OCI-LY1 (cell line): Measurements from ENCODE around the gene TTYH1.

Experiments used
- H2AFZ ChIP-seq: fragments of 200-600 bp; sonication (generic), shearing (Covaris generic); 2 replicates; pipeline ENCODE4 v1.6.0; 2014; ENCODE audit warnings: antibody characterized with exemption, mild to moderate bottlenecking, low read length
- H3F3A ChIP-seq: fragments of 200-600 bp; sonication (generic), shearing (Covaris generic); 2 replicates; pipeline ENCODE4 v1.6.0; 2014; ENCODE audit warnings: mild to moderate bottlenecking, antibody characterized with exemption, low read length, moderate library complexity; ENCODE audit not compliant: insufficient read depth
- H3K27ac ChIP-seq: fragments of 200-600 bp; sonication (generic); 2 replicates; pipeline ENCODE4 v1.5.1; 2014; ENCODE audit warnings: low read length, mixed run types, mild to moderate bottlenecking, low read depth; ENCODE audit not compliant: poor library complexity, severe bottlenecking
- H3K27me3 ChIP-seq: fragments of 200-600 bp; sonication (generic); 2 replicates; pipeline ENCODE4 v1.6.0; 2014; ENCODE audit warnings: antibody characterized with exemption, mild to moderate bottlenecking, low read length, moderate library complexity; ENCODE audit not compliant: insufficient read depth
- H3K36me3 ChIP-seq: fragments of 200-600 bp; sonication (generic); 2 replicates; pipeline ENCODE4 v1.6.1; 2014; ENCODE audit warnings: mild to moderate bottlenecking, antibody characterized with exemption, low read length, moderate library complexity, mixed read lengths; ENCODE audit not compliant: insufficient read depth
- H3K4me1 ChIP-seq: fragments of 200-600 bp; sonication (generic); 2 replicates; pipeline ENCODE4 v1.5.1; 2014; ENCODE audit warnings: mild to moderate bottlenecking, low read length, moderate library complexity; ENCODE audit not compliant: insufficient read depth, severe bottlenecking
- H3K4me2 ChIP-seq: fragments of 200-600 bp; sonication (generic), shearing (Covaris generic); 2 replicates; pipeline ENCODE4 v1.6.1; 2014; ENCODE audit warnings: low read length
- H3K4me3 ChIP-seq: fragments of 200-600 bp; sonication (generic); 2 replicates; pipeline ENCODE4 v1.5.1; 2014; ENCODE audit warnings: low read length, low read depth, mild to moderate bottlenecking, mixed read lengths; ENCODE audit not compliant: poor library complexity, severe bottlenecking
- H3K79me2 ChIP-seq: fragments of 200-600 bp; shearing (Covaris generic); 2 replicates; pipeline ENCODE4 v1.6.1; 2016; ENCODE audit warnings: mixed run types, low read length, mixed read lengths; ENCODE audit not compliant: insufficient read depth
- H3K9ac ChIP-seq: fragments of 200-600 bp; sonication (generic), shearing (Covaris generic); 2 replicates; pipeline ENCODE4 v1.6.1; 2014; ENCODE audit warnings: mild to moderate bottlenecking, low read length, mixed read lengths
- H3K9me2 ChIP-seq: fragments of 200-600 bp; sonication (generic), shearing (Covaris generic); 2 replicates; pipeline ENCODE4 v1.6.1; 2014; ENCODE audit warnings: low read depth, mild to moderate bottlenecking, low read length, mixed read lengths
- H3K9me3 ChIP-seq: fragments of 200-600 bp; shearing (Covaris generic); 2 replicates; pipeline ENCODE4 v1.6.1; 2014; ENCODE audit warnings: low read length, mixed read lengths
- H4K20me1 ChIP-seq: fragments of 200-600 bp; sonication (generic), shearing (Covaris generic); 2 replicates; pipeline ENCODE4 v1.6.0; 2016; ENCODE audit warnings: mild to moderate bottlenecking, low read length; ENCODE audit not compliant: insufficient read depth
- CTCF ChIP-seq: fragments of 200-600 bp; sonication (generic), shearing (Covaris generic); IDR thresholded peaks from 2 replicates; pipeline ENCODE4 v1.5.1; 2017; ENCODE audit warnings: mild to moderate bottlenecking, antibody characterized with exemption, low read length, moderate library complexity, mixed read lengths
- EZH2 ChIP-seq: fragments of 200-600 bp; sonication (generic), shearing (Covaris generic); IDR thresholded peaks from 2 replicates; pipeline ENCODE4 v1.8.0; 2017; ENCODE audit warnings: borderline replicate concordance, mixed run types, mild to moderate bottlenecking, antibody characterized with exemption, low read length, moderate library complexity, mixed read lengths

TTYH1 gene

GRCh38 chr19:54469496-54469934, 54.3 kb downstream of the TTYH1 start:
- Histone ChIP-seq H3K9ac (no peak overlapping the region), H2AFZ (no peak overlapping the region), H3K4me3 (no peak overlapping the region), H3K27me3 (no peaks in the 10 kb centered on the region), H3K9me3 (no peaks in the 10 kb centered on the region), H3F3A (no peaks in the 10 kb centered on the region), H3K4me2 (no peak overlapping the region), H4K20me1 (no peaks in the 10 kb centered on the region), H3K36me3 (no peaks in the 10 kb centered on the region), H3K27ac (no peak overlapping the region), H3K4me1 (no peaks in the 10 kb centered on the region), H3K9me2 (no peaks in the 10 kb centered on the region), H3K79me2 (no peaks in the 10 kb centered on the region)
- TF ChIP-seq EZH2 (no peak), CTCF (no peak)

GRCh38 chr19:54470276-54470887, 55.1 kb downstream of the TTYH1 start:
- Histone ChIP-seq H3K9ac (no peak overlapping the region), H3K9me2 (no peaks in the 10 kb centered on the region), H2AFZ (no peak overlapping the region), H3K79me2 (no peaks in the 10 kb centered on the region), H3K4me2 (no peak overlapping the region), H3K4me3 (no peak overlapping the region), H3K27ac (no peak overlapping the region), H3F3A (no peaks in the 10 kb centered on the region), H3K9me3 (no peaks in the 10 kb centered on the region), H3K4me1 (no peaks in the 10 kb centered on the region), H3K36me3 (no peaks in the 10 kb centered on the region), H4K20me1 (no peaks in the 10 kb centered on the region), H3K27me3 (no peaks in the 10 kb centered on the region)
- TF ChIP-seq CTCF (no peak), EZH2 (no peak)

- no peak overlapping the region for H3K9ac ChIP-seq
- H3K9me2 ChIP-seq, result no peaks in the 10 kb centered on the region
- no peaks in the 10 kb centered on the region for H3K36me3 ChIP-seq
- no peak overlapping the region for H3K4me3 ChIP-seq
- no peak overlapping the region for H2AFZ ChIP-seq
- no peaks in the 10 kb centered on the region for H4K20me1 ChIP-seq
- no peaks in the 10 kb centered on the region for H3K9me3 ChIP-seq
- H3K27ac ChIP-seq, result no peak overlapping the region
- H3K79me2 ChIP-seq, result no peaks in the 10 kb centered on the region
- TF ChIP-seq CTCF, result no peak
- no peak for TF ChIP-seq EZH2
- no peaks in the 10 kb centered on the region for H3K4me1 ChIP-seq
- no peaks in the 10 kb centered on the region for H3K27me3 ChIP-seq
- H3K4me2 ChIP-seq, result no peak overlapping the region
- no peaks in the 10 kb centered on the region for H3F3A ChIP-seq
These were observed 55.9 kb downstream of the TTYH1 start for GRCh38 chr19:54470991-54471782.
